Measurements from ENCODE around the gene EBPL. TPM values are rescaled to one million over a fixed set of nuclear protein-coding genes. Genes with fewer than 3 reads are reported as not detected.
A peak's percentile ranks its signal among the peaks of the same experiment; 100 is the strongest.

EBPL gene
- total and polyA plus RNA-seq, 4 experiments from 2014 or later, result 15.1 to 61.6 (median 34.5) TPM

GRCh38 chr13:49635599-49636433 is 55.5 kb downstream of the EBPL start:
- Mint-ChIP-seq H3K36me3 (no peaks in the 10 kb centered on the region), H3K4me3 (peak overlapping the region; percentile 22 to 83 (median 65)), H3K27ac (peak overlapping the region in 5 of 7 donors; percentile 25 to 91 (median 65)), H3K9me3 (peaks cover 0 to 1% (median 0%) of the 10 kb centered on the region in 8 donors), H3K4me1 (peaks cover 1 to 12% (median 8%) of the 10 kb centered on the region in 4 donors), H3K27me3 (no peaks in the 10 kb centered on the region)
- no peaks in the 10 kb centered on the region for H3K36me3 ChIP-seq (ENCODE audit: insufficient read depth, low read length)
- CTCF ChIA-PET (ENCODE audit: partially characterized antibody), result no interaction called here
- peaks cover 9% of the 10 kb centered on the region for H3K4me1 ChIP-seq (ENCODE audit: insufficient read depth, low read length)
- H3K9me3 ChIP-seq (ENCODE audit: control insufficient read depth in 1 of 2, low read length in 2 of 2), result no peaks in the 10 kb centered on the region
- no peak overlapping the region for H3K4me3 ChIP-seq (ENCODE audit: low read length in 2 of 2)
- H3K27ac ChIP-seq (ENCODE audit: low read depth, low read length), result no peak overlapping the region
- no peaks in the 10 kb centered on the region for H3K27me3 ChIP-seq (ENCODE audit: insufficient read depth, low read length)
- intact Hi-C loops (cut with micrococcal nuclease), result no loop called here
- POLR2A ChIA-PET (ENCODE audit: partially characterized antibody), result interaction anchor here (0.6 kb wide), 1 partner anchor 157 kb away, joined by 3 read pairs; no protein-coding TSS in a partner anchor
- DNase-seq, result peak in 3 of 5 donors; percentile 38 to 40 (median 38)

GRCh38 chr13:49633710-49634109 is 57.6 kb downstream of the EBPL start:
- Mint-ChIP-seq H3K9me3 (peaks cover 0 to 1% (median 0%) of the 10 kb centered on the region in 8 donors), H3K36me3 (no peaks in the 10 kb centered on the region), H3K27ac (no peak overlapping the region), H3K27me3 (no peaks in the 10 kb centered on the region), H3K4me1 (peaks cover 3 to 16% (median 10%) of the 10 kb centered on the region in 4 donors), H3K4me3 (no peak overlapping the region)
- intact Hi-C loops (cut with micrococcal nuclease), result no loop called here
- Histone ChIP-seq H3K4me1 (ENCODE audit: insufficient read depth, low read length) (peaks cover 9% of the 10 kb centered on the region), H3K9me3 (ENCODE audit: control insufficient read depth in 1 of 2, low read length in 2 of 2) (no peaks in the 10 kb centered on the region), H3K4me3 (ENCODE audit: low read length in 2 of 2) (no peak overlapping the region), H3K27me3 (ENCODE audit: insufficient read depth, low read length) (no peaks in the 10 kb centered on the region), H3K36me3 (ENCODE audit: insufficient read depth, low read length) (no peaks in the 10 kb centered on the region), H3K27ac (ENCODE audit: low read depth, low read length) (no peak overlapping the region)
- POLR2A ChIA-PET (ENCODE audit: partially characterized antibody), result no interaction called here
- DNase-seq, result no peak
- CTCF ChIA-PET (ENCODE audit: partially characterized antibody), result interaction anchor here (0.6 to 0.9 kb wide), 2 partner anchors 193 to 302 kb away, joined by 3 read pairs; partner anchors contain the start of gene SPRYD7

- H3K36me3 Mint-ChIP-seq, result no peaks in the 10 kb centered on the region
- ChIA-PET POLR2A (ENCODE audit: partially characterized antibody) (no interaction called here), CTCF (ENCODE audit: partially characterized antibody) (no interaction called here)
- Histone ChIP-seq H3K36me3 (ENCODE audit: insufficient read depth, low read length) (no peaks in the 10 kb centered on the region), H3K27me3 (ENCODE audit: insufficient read depth, low read length) (no peaks in the 10 kb centered on the region), H3K9me3 (ENCODE audit: control insufficient read depth in 1 of 2, low read length in 2 of 2) (no peaks in the 10 kb centered on the region), H3K27ac (ENCODE audit: low read depth, low read length) (no peak overlapping the region), H3K4me1 (ENCODE audit: insufficient read depth, low read length) (peaks cover 18% of the 10 kb centered on the region), H3K4me3 (ENCODE audit: low read length in 2 of 2) (no peak overlapping the region)
- no peak overlapping the region for H3K27ac Mint-ChIP-seq
- intact Hi-C loops (cut with micrococcal nuclease), result no loop called here
- no peaks in the 10 kb centered on the region for H3K27me3 Mint-ChIP-seq
- H3K9me3 Mint-ChIP-seq, result peaks cover 0 to 1% (median 0%) of the 10 kb centered on the region in 8 donors
- no peak for DNase-seq
- H3K4me3 Mint-ChIP-seq, result no peak overlapping the region
- peaks cover 6 to 26% (median 18%) of the 10 kb centered on the region in 4 donors for H3K4me1 Mint-ChIP-seq
Measured at GRCh38 chr13:49632156-49632555, 59.1 kb downstream of the EBPL start.

- Histone ChIP-seq H3K4me1 (ENCODE audit: insufficient read depth, low read length) (peaks cover 12% of the 10 kb centered on the region), H3K9me3 (ENCODE audit: control insufficient read depth in 1 of 2, low read length in 2 of 2) (no peaks in the 10 kb centered on the region), H3K36me3 (ENCODE audit: insufficient read depth, low read length) (no peaks in the 10 kb centered on the region), H3K4me3 (ENCODE audit: low read length in 2 of 2) (no peak overlapping the region), H3K27ac (ENCODE audit: low read depth, low read length) (no peak overlapping the region), H3K27me3 (ENCODE audit: insufficient read depth, low read length) (no peaks in the 10 kb centered on the region)
- no peak overlapping the region for H3K4me3 Mint-ChIP-seq
- H3K9me3 Mint-ChIP-seq, result peaks cover 0 to 1% (median 0%) of the 10 kb centered on the region in 8 donors
- intact Hi-C loops (cut with micrococcal nuclease), result no loop called here
- no peak for DNase-seq
- POLR2A ChIA-PET (ENCODE audit: partially characterized antibody), result no interaction called here
- peaks cover 6 to 19% (median 17%) of the 10 kb centered on the region in 4 donors for H3K4me1 Mint-ChIP-seq
- CTCF ChIA-PET (ENCODE audit: partially characterized antibody), result interaction anchor here (1.2 kb wide), 1 partner anchor 350 kb away, joined by 3 read pairs; no protein-coding TSS in a partner anchor
- no peaks in the 10 kb centered on the region for H3K27me3 Mint-ChIP-seq
- H3K27ac Mint-ChIP-seq, result no peak overlapping the region
- no peaks in the 10 kb centered on the region for H3K36me3 Mint-ChIP-seq
Measured at GRCh38 chr13:49630580-49630979, 60.7 kb downstream of the EBPL start.

GRCh38 chr13:49629947-49630346 is 61.3 kb downstream of the EBPL start:
- Mint-ChIP-seq H3K9me3 (peaks cover 0 to 1% (median 0%) of the 10 kb centered on the region in 8 donors), H3K36me3 (no peaks in the 10 kb centered on the region), H3K27ac (peak overlapping the region in 1 of 7 donors; percentile 55), H3K4me3 (no peak overlapping the region), H3K27me3 (no peaks in the 10 kb centered on the region), H3K4me1 (peaks cover 4 to 13% (median 12%) of the 10 kb centered on the region in 4 donors)
- H3K27ac ChIP-seq (ENCODE audit: low read depth, low read length), result no peak overlapping the region
- ChIA-PET CTCF (ENCODE audit: partially characterized antibody) (interaction anchor here (1.2 kb wide), 1 partner anchor 349 kb away, joined by 3 read pairs; no protein-coding TSS in a partner anchor), POLR2A (ENCODE audit: partially characterized antibody) (interaction anchor here (1.2 kb wide), 1 partner anchor 15 kb away, joined by 5 read pairs; no protein-coding TSS in a partner anchor)
- no peaks in the 10 kb centered on the region for H3K27me3 ChIP-seq (ENCODE audit: insufficient read depth, low read length)
- H3K4me3 ChIP-seq (ENCODE audit: low read length in 2 of 2), result no peak overlapping the region
- no peak for DNase-seq
- H3K4me1 ChIP-seq (ENCODE audit: insufficient read depth, low read length), result peaks cover 9% of the 10 kb centered on the region
- no peaks in the 10 kb centered on the region for H3K9me3 ChIP-seq (ENCODE audit: control insufficient read depth in 1 of 2, low read length in 2 of 2)
- intact Hi-C loops (cut with micrococcal nuclease), result no loop called here
- no peaks in the 10 kb centered on the region for H3K36me3 ChIP-seq (ENCODE audit: insufficient read depth, low read length)

GRCh38 chr13:49629196-49629938 is 61.9 kb downstream of the EBPL start:
- H3K9me3 ChIP-seq (ENCODE audit: control insufficient read depth in 1 of 2, low read length in 2 of 2), result no peaks in the 10 kb centered on the region
- H3K4me3 ChIP-seq (ENCODE audit: low read length in 2 of 2), result no peak overlapping the region
- POLR2A ChIA-PET (ENCODE audit: partially characterized antibody), result interaction anchor here (1.2 kb wide), 1 partner anchor 16 kb away, joined by 5 read pairs; no protein-coding TSS in a partner anchor
- Mint-ChIP-seq H3K9me3 (peaks cover 0 to 1% (median 0%) of the 10 kb centered on the region in 8 donors), H3K36me3 (no peaks in the 10 kb centered on the region), H3K27ac (peak overlapping the region in 1 of 7 donors; percentile 5), H3K27me3 (no peaks in the 10 kb centered on the region), H3K4me3 (no peak overlapping the region), H3K4me1 (peaks cover 4 to 13% (median 12%) of the 10 kb centered on the region in 4 donors)
- peaks cover 9% of the 10 kb centered on the region for H3K4me1 ChIP-seq (ENCODE audit: insufficient read depth, low read length)
- H3K36me3 ChIP-seq (ENCODE audit: insufficient read depth, low read length), result no peaks in the 10 kb centered on the region
- CTCF ChIA-PET (ENCODE audit: partially characterized antibody), result interaction anchor here (1.8 kb wide), 1 partner anchor 162 kb away, joined by 6 read pairs; the partner anchor contains the start of gene KPNA3
- no peak overlapping the region for H3K27ac ChIP-seq (ENCODE audit: low read depth, low read length)
- no peaks in the 10 kb centered on the region for H3K27me3 ChIP-seq (ENCODE audit: insufficient read depth, low read length)
- intact Hi-C loops (cut with micrococcal nuclease), result no loop called here
- no peak for DNase-seq
